ENCODE results near the gene ZNF653. TPM values are rescaled to one million over a fixed set of nuclear protein-coding genes. Genes with fewer than 3 reads are reported as not detected.

The ZNF653 gene
- total and polyA plus RNA-seq, 9 of the 15 experiments (the other 6 are each of a cell fraction or from before 2014, with no cell fraction given) = 1.6 to 8.0 (median 4.2) TPM; not detected in 2

DNA sequence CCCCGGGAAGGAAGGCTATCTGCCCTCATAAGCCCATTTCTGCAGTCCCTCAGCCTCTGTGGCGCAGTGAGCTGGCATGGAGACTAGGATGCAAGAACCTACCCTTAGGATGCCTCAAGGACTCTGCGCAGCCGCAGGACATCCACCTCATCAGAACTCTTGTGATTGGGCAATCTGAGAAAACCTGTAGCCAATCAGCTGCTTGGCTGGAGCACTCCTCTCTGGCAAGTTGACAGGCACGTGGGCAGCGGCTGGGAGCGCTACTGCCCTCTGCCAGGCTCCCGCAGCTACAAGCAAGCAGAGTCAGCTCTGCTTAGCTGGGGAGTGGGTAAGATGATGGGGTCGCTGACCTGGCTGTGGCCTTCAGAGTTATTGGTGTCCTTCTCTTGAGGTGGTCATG lies 24.8 kb upstream of the ZNF653 start (continued):
- TF ChIP-seq, protein P1, sequence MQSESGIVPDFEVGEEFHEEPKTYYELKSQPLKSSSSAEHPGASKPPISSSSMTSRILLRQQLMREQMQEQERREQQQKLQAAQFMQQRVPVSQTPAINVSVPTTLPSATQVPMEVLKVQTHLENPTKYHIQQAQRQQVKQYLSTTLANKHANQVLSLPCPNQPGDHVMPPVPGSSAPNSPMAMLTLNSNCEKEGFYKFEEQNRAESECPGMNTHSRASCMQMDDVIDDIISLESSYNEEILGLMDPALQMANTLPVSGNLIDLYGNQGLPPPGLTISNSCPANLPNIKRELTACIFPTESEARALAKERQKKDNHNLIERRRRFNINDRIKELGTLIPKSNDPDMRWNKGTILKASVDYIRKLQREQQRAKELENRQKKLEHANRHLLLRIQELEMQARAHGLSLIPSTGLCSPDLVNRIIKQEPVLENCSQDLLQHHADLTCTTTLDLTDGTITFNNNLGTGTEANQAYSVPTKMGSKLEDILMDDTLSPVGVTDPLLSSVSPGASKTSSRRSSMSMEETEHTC (IDR thresholded peaks at IDR 0.05) = no peak
- no peak for TF ChIP-seq CHD4 (IDR thresholded peaks at IDR 0.05; ENCODE audit: insufficient read depth, insufficient replicate concordance, low read depth, low read length, poor library complexity, severe bottlenecking)
- TF ChIP-seq MCM2 (IDR thresholded peaks at IDR 0.05; ENCODE audit: low read depth) = no peak
- no peak for TF ChIP-seq ESRRB (CRISPR knock-in tag; IDR thresholded peaks at IDR 0.05; ENCODE audit: borderline replicate concordance)
- TF ChIP-seq ZNF143 (CRISPR knock-in tag; IDR thresholded peaks at IDR 0.05) = no peak
- TF ChIP-seq, protein P2, sequence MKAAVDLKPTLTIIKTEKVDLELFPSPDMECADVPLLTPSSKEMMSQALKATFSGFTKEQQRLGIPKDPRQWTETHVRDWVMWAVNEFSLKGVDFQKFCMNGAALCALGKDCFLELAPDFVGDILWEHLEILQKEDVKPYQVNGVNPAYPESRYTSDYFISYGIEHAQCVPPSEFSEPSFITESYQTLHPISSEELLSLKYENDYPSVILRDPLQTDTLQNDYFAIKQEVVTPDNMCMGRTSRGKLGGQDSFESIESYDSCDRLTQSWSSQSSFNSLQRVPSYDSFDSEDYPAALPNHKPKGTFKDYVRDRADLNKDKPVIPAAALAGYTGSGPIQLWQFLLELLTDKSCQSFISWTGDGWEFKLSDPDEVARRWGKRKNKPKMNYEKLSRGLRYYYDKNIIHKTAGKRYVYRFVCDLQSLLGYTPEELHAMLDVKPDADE (conservative IDR thresholded peaks at IDR 0.05; ENCODE audit: control insufficient read depth, low read depth, low read length) = 0 out of 2 replicates have a peak, but pooled peaks have one; percentile 30
- no peak for TF ChIP-seq POLR2G (IDR thresholded peaks at IDR 0.05; ENCODE audit: low read depth, low read length)
- peak; percentile 72 for TF ChIP-seq CEBPG (CRISPR knock-in tag; IDR thresholded peaks at IDR 0.05)
- peak; percentile 14 to 72; a peak in 2 of 4 replicates for TF ChIP-seq CEBPG (tag; conservative IDR thresholded peaks at IDR 0.05 in 1 of 2, IDR thresholded peaks at IDR 0.05 in 1 of 2)
- no peak for TF ChIP-seq CCAR2 (IDR thresholded peaks at IDR 0.05; ENCODE audit: low read depth, low read length)
- no peak for TF ChIP-seq SMAD3 (CRISPR knock-in tag; conservative IDR thresholded peaks at IDR 0.05)
- TF ChIP-seq ETV5 (CRISPR knock-in tag; IDR thresholded peaks at IDR 0.05; ENCODE audit: low read depth) = no peak
- no peak for TF ChIP-seq ZNF57 (CRISPR knock-in tag; IDR thresholded peaks at IDR 0.05)
- TF ChIP-seq, protein P3, sequence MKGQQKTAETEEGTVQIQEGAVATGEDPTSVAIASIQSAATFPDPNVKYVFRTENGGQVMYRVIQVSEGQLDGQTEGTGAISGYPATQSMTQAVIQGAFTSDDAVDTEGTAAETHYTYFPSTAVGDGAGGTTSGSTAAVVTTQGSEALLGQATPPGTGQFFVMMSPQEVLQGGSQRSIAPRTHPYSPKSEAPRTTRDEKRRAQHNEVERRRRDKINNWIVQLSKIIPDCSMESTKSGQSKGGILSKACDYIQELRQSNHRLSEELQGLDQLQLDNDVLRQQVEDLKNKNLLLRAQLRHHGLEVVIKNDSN (CRISPR knock-in tag; IDR thresholded peaks at IDR 0.05) = peak; percentile 72
- TF ChIP-seq TRIM24 (IDR thresholded peaks at IDR 0.05) = no peak
- no peak for TF ChIP-seq ZNF124 (CRISPR knock-in tag; IDR thresholded peaks at IDR 0.05)
- no peak for TF ChIP-seq ERF (CRISPR knock-in tag; IDR thresholded peaks at IDR 0.05)
- TF ChIP-seq NFIC (IDR thresholded peaks at IDR 0.05) = peak; percentile 86
- TF ChIP-seq, protein P4, sequence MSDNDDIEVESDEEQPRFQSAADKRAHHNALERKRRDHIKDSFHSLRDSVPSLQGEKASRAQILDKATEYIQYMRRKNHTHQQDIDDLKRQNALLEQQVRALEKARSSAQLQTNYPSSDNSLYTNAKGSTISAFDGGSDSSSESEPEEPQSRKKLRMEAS (CRISPR knock-in tag; IDR thresholded peaks at IDR 0.05) = peak; percentile 51; the same call in 1 of the 2 replicates
- TF ChIP-seq, protein P5, sequence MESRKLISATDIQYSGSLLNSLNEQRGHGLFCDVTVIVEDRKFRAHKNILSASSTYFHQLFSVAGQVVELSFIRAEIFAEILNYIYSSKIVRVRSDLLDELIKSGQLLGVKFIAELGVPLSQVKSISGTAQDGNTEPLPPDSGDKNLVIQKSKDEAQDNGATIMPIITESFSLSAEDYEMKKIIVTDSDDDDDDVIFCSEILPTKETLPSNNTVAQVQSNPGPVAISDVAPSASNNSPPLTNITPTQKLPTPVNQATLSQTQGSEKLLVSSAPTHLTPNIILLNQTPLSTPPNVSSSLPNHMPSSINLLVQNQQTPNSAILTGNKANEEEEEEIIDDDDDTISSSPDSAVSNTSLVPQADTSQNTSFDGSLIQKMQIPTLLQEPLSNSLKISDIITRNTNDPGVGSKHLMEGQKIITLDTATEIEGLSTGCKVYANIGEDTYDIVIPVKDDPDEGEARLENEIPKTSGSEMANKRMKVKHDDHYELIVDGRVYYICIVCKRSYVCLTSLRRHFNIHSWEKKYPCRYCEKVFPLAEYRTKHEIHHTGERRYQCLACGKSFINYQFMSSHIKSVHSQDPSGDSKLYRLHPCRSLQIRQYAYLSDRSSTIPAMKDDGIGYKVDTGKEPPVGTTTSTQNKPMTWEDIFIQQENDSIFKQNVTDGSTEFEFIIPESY (CRISPR knock-in tag; IDR thresholded peaks at IDR 0.05) = peak; percentile 94
- TF ChIP-seq BHLHE40 (IDR thresholded peaks at IDR 0.05; ENCODE audit: low read length) = peak; percentile 92
- TF ChIP-seq JUN (IDR thresholded peaks at IDR 0.05; ENCODE audit: borderline replicate concordance, low read depth, low read length) = no peak
- TF ChIP-seq JUN (CRISPR knock-in tag; IDR thresholded peaks at IDR 0.05; ENCODE audit: borderline replicate concordance) = no peak
- TF ChIP-seq ZSCAN29 (IDR thresholded peaks at IDR 0.05) = no peak
- TF ChIP-seq SIN3A (IDR thresholded peaks at IDR 0.05; ENCODE audit: borderline replicate concordance in 2 of 2, control insufficient read depth in 1 of 2, low read depth in 2 of 2, low read length in 2 of 2) = 0 out of 4 replicates have a peak, but pooled peaks of 1 of the 2 experiments have one; percentile 34

Measured in K562 (cell line).